HEK293 (cell line): ENCODE results near the gene MYOF.

Source experiments
- CTCF ChIA-PET: fragments of 350-600 bp; formaldehyde crosslinking; extraction: SDS; loops from one replicate; lab custom pipeline; 2021; ENCODE audit warnings: antibody characterized with exemption; lab: Yijun Ruan, JAX
- POLR2A ChIA-PET: fragments of 300-600 bp; formaldehyde crosslinking; extraction: SDS; loops from one replicate; lab custom pipeline; 2020; ENCODE audit warnings: antibody characterized with exemption, inconsistent platforms; lab: Yijun Ruan, JAX
- H3K27ac ChIP-seq: fragments of 200-500 bp; sonication (Bioruptor generic); 2 replicates; pipeline ENCODE4 v1.5.1; 2014; ENCODE audit warnings: low read depth, low read length, control low read depth, inconsistent platforms; ENCODE audit errors: extremely low read depth
- H3K36me3 ChIP-seq, 2 experiments: fragments of 200-500 bp in 1 of 2; sonication (Bioruptor generic) in 1 of 2; 1 replicate in 1 of 2; 2 replicates in 1 of 2; pipeline ENCODE4 v1.5.1; 2014 to 2017; ENCODE audit warnings: inconsistent platforms in 2 of 2, low read length in 2 of 2; ENCODE audit not compliant: control insufficient read depth in 2 of 2, insufficient read depth in 1 of 2
- H3K4me1 ChIP-seq: fragments of 200-500 bp; sonication (Bioruptor generic); 2 replicates; pipeline ENCODE4 v1.5.1; 2014; ENCODE audit warnings: mild to moderate bottlenecking, low read length, inconsistent platforms; ENCODE audit not compliant: control insufficient read depth, insufficient read depth
- H3K4me3 ChIP-seq: 2 replicates; pipeline ENCODE4 v1.5.1; 2011; ENCODE audit warnings: low read depth, mild to moderate bottlenecking, control low read depth, low read length, moderate library complexity
- H3K9me3 ChIP-seq: fragments of 200-500 bp; sonication (Bioruptor generic); 2 replicates; pipeline ENCODE4 v1.5.1; 2014; ENCODE audit warnings: low read depth, low read length, inconsistent platforms; ENCODE audit not compliant: control insufficient read depth, insufficient read depth
- GLIS1 ChIP-seq: fragments of 450-650 bp; formaldehyde crosslinking; IDR thresholded peaks from 2 replicates; pipeline ENCODE4 v1.5.1; 2016; ENCODE audit warnings: missing biosample characterization, missing genetic modification characterization
- KLF8 ChIP-seq: fragments of 450-650 bp; formaldehyde crosslinking; IDR thresholded peaks from 2 replicates; pipeline ENCODE4 v1.5.1; 2016; ENCODE audit warnings: missing biosample characterization, missing genetic modification characterization
- SCRT2 ChIP-seq: fragments of 450-650 bp; formaldehyde crosslinking; IDR thresholded peaks from 2 replicates; pipeline ENCODE4 v1.5.1; 2016; ENCODE audit warnings: missing biosample characterization, missing genetic modification characterization
- TCF7L2 ChIP-seq: IDR thresholded peaks from 2 replicates; pipeline ENCODE4 v1.6.1; 2011; ENCODE audit warnings: low read depth, mild to moderate bottlenecking, inconsistent platforms, low read length, moderate library complexity, borderline replicate concordance
- ZNF10 ChIP-seq: fragments of 450-650 bp; formaldehyde crosslinking; IDR thresholded peaks from 2 replicates; pipeline ENCODE4 v1.5.1; 2017; ENCODE audit warnings: missing biosample characterization, missing genetic modification characterization
- ZNF184 ChIP-seq: fragments of 450-650 bp; IDR thresholded peaks from 2 replicates; pipeline ENCODE4 v1.5.1; 2018; ENCODE audit warnings: missing biosample characterization, mild to moderate bottlenecking, missing genetic modification characterization
- ZNF19 ChIP-seq: fragments of 450-650 bp; formaldehyde crosslinking; IDR thresholded peaks from 2 replicates; pipeline ENCODE4; 2016; ENCODE audit warnings: missing biosample characterization, missing genetic modification characterization, low read depth
- ZNF223 ChIP-seq: fragments of 450-650 bp; formaldehyde crosslinking; IDR thresholded peaks from 2 replicates; pipeline ENCODE4 v1.5.1; 2016; ENCODE audit warnings: missing biosample characterization, missing genetic modification characterization
- ZNF248 ChIP-seq: fragments of 450-650 bp; formaldehyde crosslinking; IDR thresholded peaks from 2 replicates; pipeline ENCODE4 v1.5.1; 2017; ENCODE audit warnings: missing biosample characterization, missing genetic modification characterization
- ZNF48 ChIP-seq: fragments of 450-650 bp; formaldehyde crosslinking; IDR thresholded peaks from 2 replicates; pipeline ENCODE4 v1.5.1; 2016; ENCODE audit warnings: missing biosample characterization, missing genetic modification characterization
- ZNF501 ChIP-seq: fragments of 450-650 bp; formaldehyde crosslinking; IDR thresholded peaks from 2 replicates; pipeline ENCODE4 v1.5.1; 2016; ENCODE audit warnings: missing biosample characterization, missing genetic modification characterization
- ZNF521 ChIP-seq: fragments of 450-650 bp; formaldehyde crosslinking; IDR thresholded peaks from 2 replicates; pipeline ENCODE4 v1.5.1; 2017; ENCODE audit warnings: missing biosample characterization, mild to moderate bottlenecking, missing genetic modification characterization
- ZNF629 ChIP-seq: fragments of 450-650 bp; formaldehyde crosslinking; IDR thresholded peaks from 2 replicates; pipeline ENCODE4 v1.5.1; 2017; ENCODE audit warnings: missing biosample characterization, missing genetic modification characterization
- ZNF792 ChIP-seq: fragments of 450-650 bp; formaldehyde crosslinking; IDR thresholded peaks from 2 replicates; pipeline ENCODE4 v1.5.1; 2016; ENCODE audit warnings: missing biosample characterization, missing genetic modification characterization
- ZXDB ChIP-seq: fragments of 450-650 bp; formaldehyde crosslinking; IDR thresholded peaks from 2 replicates; pipeline ENCODE4 v1.5.1; 2016; ENCODE audit warnings: missing biosample characterization, missing genetic modification characterization
- TF ChIP-seq, protein P1 (sequence below): fragments of 450-650 bp; formaldehyde crosslinking; IDR thresholded peaks from 2 replicates; pipeline ENCODE4 v1.5.1; 2016; ENCODE audit warnings: missing biosample characterization, missing genetic modification characterization, low read depth
- TF ChIP-seq, protein P2 (sequence below): fragments of 450-650 bp; formaldehyde crosslinking; IDR thresholded peaks from 2 replicates; pipeline ENCODE4 v1.5.1; 2017; ENCODE audit warnings: missing biosample characterization, missing genetic modification characterization
- TF ChIP-seq, protein P3 (sequence below): fragments of 450-650 bp; formaldehyde crosslinking; IDR thresholded peaks from 2 replicates; pipeline ENCODE4 v1.5.1; 2016; ENCODE audit warnings: missing biosample characterization, missing genetic modification characterization, borderline replicate concordance
- TF ChIP-seq, protein P4 (sequence below): fragments of 450-650 bp; formaldehyde crosslinking; IDR thresholded peaks from 2 replicates; pipeline ENCODE4 v1.5.1; 2016; ENCODE audit warnings: missing biosample characterization, missing genetic modification characterization

Gene MYOF

DNA sequence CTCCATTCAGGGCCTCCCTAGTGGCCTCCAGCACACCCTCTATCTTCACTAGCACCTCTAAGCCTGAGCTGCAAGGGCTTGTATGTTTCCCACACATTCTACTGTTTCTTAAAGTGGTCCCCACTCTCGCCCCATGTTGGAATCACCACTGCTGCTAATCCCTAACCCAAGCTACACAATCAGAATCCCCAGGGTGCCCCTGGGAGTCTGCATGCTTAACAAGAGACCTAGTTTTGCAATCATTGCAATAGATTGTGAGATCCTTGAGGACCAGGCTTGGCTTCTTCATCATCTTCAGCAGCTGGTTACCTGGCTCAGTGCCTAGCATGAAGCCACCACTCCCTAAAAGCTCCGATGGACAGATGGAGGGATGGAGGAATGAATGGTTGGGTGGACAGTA lies 113.9 kb downstream of the MYOF start:
- no peaks in the 10 kb centered on the region for H3K36me3 ChIP-seq
- TF ChIP-seq ZNF184 (no peak), TCF7L2 (no peak), ZNF223 (tag by site-specific recombination) (no peak), GLIS1 (tag by site-specific recombination) (no peak), ZNF792 (no peak), ZNF501 (tag by site-specific recombination) (no peak), ZNF19 (no peak)
- TF ChIP-seq, all 188 proteins: peak for 0
- no peaks in the 10 kb centered on the region for H3K4me1 ChIP-seq
- H3K9me3 ChIP-seq = no peaks in the 10 kb centered on the region
- ChIA-PET CTCF (interaction anchor here (0.7 to 3.8 kb wide), 6 partner anchors 9 to 312 kb away, joined by 3 to 23 read pairs (median 8); no protein-coding TSS in a partner anchor), POLR2A (no interaction called here)
- no peak overlapping the region for H3K27ac ChIP-seq
- no peak overlapping the region for H3K4me3 ChIP-seq

DNA sequence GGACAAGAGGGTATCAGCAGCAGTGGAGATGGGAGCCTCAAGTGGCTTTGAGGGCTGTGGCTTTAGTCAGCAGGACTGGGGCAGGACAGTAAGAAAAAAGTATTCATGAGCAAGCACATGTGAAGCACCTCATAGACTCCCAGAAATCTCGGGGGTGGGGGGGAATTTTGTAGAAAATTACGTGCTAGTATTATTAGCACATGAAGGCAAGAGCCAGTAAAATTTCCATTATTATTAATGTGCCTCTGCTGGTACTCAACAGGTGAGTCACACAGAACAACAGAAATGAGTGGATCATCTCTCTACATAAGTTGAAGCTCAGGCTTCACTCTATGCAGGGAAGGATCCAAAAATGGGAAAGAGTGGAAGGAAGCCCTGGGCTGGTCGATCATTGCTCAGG lies 114.5 kb downstream of the MYOF start:
- Histone ChIP-seq H3K36me3 (no peaks in the 10 kb centered on the region), H3K9me3 (no peaks in the 10 kb centered on the region), H3K4me3 (no peak overlapping the region), H3K4me1 (no peaks in the 10 kb centered on the region), H3K27ac (no peak overlapping the region)
- ChIA-PET CTCF (interaction anchor here (0.7 to 3.8 kb wide), 4 partner anchors 9 to 312 kb away, joined by 3 to 23 read pairs (median 10); no protein-coding TSS in a partner anchor), POLR2A (no interaction called here)
- TF ChIP-seq SCRT2 (peak; percentile 59), KLF8 (no peak)

DNA sequence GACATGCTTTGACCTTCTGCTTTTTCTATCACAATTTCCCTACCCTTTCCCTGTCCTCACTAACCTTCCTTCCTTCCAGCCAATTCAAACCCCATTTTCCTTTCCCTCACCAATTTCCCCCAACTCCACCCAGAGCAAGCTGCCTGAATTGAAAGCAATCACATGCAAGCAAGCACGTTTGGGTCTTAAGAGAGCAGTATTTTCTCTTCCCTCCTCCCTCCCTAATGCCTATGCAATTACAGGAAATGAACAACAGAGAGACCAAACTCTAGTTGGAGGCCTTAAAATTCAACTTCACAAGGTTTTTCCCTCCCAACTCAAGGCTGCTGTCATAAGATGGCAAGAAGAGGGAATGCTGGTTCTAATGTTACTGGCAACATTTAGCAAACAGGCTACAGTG lies 117.2 kb downstream of the MYOF start:
- no peaks in the 10 kb centered on the region for H3K36me3 ChIP-seq
- no peaks in the 10 kb centered on the region for H3K9me3 ChIP-seq
- ChIA-PET POLR2A (no interaction called here), CTCF (interaction anchor here (0.6 kb wide), 1 partner anchor 132 kb away, joined by 4 read pairs; no protein-coding TSS in a partner anchor)
- no peak overlapping the region for H3K27ac ChIP-seq
- H3K4me3 ChIP-seq = no peak overlapping the region
- H3K4me1 ChIP-seq = no peaks in the 10 kb centered on the region
- TF ChIP-seq, protein P1, sequence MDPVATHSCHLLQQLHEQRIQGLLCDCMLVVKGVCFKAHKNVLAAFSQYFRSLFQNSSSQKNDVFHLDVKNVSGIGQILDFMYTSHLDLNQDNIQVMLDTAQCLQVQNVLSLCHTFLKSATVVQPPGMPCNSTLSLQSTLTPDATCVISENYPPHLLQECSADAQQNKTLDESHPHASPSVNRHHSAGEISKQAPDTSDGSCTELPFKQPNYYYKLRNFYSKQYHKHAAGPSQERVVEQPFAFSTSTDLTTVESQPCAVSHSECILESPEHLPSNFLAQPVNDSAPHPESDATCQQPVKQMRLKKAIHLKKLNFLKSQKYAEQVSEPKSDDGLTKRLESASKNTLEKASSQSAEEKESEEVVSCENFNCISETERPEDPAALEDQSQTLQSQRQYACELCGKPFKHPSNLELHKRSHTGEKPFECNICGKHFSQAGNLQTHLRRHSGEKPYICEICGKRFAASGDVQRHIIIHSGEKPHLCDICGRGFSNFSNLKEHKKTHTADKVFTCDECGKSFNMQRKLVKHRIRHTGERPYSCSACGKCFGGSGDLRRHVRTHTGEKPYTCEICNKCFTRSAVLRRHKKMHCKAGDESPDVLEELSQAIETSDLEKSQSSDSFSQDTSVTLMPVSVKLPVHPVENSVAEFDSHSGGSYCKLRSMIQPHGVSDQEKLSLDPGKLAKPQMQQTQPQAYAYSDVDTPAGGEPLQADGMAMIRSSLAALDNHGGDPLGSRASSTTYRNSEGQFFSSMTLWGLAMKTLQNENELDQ = no peak
- no peak for TF ChIP-seq ZNF629 (tag by site-specific recombination)
- no peak for TF ChIP-seq ZNF48 (tag by site-specific recombination)
- TF ChIP-seq ZXDB = no peak

DNA sequence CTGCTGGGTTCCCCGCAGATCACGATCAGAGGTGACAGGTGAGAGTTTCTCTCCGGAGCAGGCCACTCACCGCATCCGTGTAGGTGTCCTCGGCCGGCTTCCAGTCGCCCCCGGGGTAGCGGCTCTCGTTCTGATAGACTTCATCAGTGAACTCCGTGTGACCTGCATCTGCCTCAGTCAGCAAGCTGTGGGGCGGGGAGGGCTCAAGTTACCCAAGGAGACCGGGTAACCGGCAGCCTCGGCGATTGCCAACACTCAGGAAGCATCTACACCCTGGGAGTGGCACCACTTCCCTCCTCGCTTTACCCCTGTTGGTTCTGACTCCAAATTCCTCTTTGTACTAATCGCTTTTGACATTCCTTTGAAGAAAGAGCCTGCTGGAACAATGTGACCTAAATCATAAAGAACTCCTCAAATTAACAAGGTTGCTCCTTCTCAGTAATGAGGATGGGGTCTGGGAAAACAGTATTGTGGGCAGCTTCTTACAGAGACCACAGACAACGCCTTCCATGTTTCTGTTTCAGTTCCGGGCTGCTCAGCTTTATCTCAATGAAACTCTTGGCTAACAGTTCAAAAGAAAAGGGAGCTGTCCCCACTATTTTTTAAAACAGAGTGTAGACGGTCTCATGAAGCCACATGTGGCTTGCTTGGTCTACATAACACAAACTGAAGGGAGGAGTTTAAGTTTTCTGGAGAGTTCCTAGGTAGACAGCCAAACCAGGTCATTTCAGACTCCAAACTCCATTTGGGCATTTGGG lies 118.1 kb downstream of the MYOF start:
- Histone ChIP-seq H3K27ac (no peak overlapping the region), H3K4me3 (no peak overlapping the region), H3K4me1 (no peaks in the 10 kb centered on the region), H3K9me3 (no peaks in the 10 kb centered on the region), H3K36me3 (no peaks in the 10 kb centered on the region)
- CTCF ChIA-PET = interaction anchor here (1.9 kb wide), 1 partner anchor 12 kb away, joined by 13 read pairs; no protein-coding TSS in a partner anchor
- POLR2A ChIA-PET = no interaction called here
- TF ChIP-seq, protein P2, sequence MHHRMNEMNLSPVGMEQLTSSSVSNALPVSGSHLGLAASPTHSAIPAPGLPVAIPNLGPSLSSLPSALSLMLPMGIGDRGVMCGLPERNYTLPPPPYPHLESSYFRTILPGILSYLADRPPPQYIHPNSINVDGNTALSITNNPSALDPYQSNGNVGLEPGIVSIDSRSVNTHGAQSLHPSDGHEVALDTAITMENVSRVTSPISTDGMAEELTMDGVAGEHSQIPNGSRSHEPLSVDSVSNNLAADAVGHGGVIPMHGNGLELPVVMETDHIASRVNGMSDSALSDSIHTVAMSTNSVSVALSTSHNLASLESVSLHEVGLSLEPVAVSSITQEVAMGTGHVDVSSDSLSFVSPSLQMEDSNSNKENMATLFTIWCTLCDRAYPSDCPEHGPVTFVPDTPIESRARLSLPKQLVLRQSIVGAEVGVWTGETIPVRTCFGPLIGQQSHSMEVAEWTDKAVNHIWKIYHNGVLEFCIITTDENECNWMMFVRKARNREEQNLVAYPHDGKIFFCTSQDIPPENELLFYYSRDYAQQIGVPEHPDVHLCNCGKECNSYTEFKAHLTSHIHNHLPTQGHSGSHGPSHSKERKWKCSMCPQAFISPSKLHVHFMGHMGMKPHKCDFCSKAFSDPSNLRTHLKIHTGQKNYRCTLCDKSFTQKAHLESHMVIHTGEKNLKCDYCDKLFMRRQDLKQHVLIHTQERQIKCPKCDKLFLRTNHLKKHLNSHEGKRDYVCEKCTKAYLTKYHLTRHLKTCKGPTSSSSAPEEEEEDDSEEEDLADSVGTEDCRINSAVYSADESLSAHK = no peak
- TF ChIP-seq ZNF248 (tag by site-specific recombination) (no peak), ZNF10 (tag by site-specific recombination) (no peak), ZNF521 (no peak)
- TF ChIP-seq, protein P3, sequence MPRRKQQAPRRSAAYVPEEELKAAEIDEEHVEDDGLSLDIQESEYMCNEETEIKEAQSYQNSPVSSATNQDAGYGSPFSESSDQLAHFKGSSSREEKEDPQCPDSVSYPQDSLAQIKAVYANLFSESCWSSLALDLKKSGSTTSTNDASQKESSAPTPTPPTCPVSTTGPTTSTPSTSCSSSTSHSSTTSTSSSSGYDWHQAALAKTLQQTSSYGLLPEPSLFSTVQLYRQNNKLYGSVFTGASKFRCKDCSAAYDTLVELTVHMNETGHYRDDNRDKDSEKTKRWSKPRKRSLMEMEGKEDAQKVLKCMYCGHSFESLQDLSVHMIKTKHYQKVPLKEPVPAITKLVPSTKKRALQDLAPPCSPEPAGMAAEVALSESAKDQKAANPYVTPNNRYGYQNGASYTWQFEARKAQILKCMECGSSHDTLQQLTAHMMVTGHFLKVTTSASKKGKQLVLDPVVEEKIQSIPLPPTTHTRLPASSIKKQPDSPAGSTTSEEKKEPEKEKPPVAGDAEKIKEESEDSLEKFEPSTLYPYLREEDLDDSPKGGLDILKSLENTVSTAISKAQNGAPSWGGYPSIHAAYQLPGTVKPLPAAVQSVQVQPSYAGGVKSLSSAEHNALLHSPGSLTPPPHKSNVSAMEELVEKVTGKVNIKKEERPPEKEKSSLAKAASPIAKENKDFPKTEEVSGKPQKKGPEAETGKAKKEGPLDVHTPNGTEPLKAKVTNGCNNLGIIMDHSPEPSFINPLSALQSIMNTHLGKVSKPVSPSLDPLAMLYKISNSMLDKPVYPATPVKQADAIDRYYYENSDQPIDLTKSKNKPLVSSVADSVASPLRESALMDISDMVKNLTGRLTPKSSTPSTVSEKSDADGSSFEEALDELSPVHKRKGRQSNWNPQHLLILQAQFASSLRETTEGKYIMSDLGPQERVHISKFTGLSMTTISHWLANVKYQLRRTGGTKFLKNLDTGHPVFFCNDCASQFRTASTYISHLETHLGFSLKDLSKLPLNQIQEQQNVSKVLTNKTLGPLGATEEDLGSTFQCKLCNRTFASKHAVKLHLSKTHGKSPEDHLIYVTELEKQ (tag by site-specific recombination) = no peak
- TF ChIP-seq, protein P4, sequence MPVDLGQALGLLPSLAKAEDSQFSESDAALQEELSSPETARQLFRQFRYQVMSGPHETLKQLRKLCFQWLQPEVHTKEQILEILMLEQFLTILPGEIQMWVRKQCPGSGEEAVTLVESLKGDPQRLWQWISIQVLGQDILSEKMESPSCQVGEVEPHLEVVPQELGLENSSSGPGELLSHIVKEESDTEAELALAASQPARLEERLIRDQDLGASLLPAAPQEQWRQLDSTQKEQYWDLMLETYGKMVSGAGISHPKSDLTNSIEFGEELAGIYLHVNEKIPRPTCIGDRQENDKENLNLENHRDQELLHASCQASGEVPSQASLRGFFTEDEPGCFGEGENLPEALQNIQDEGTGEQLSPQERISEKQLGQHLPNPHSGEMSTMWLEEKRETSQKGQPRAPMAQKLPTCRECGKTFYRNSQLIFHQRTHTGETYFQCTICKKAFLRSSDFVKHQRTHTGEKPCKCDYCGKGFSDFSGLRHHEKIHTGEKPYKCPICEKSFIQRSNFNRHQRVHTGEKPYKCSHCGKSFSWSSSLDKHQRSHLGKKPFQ (tag by site-specific recombination) = no peak
